Suprapubic skin (tissue), 4 donors: ENCODE results near the gene DCDC2C. TPM values are rescaled to one million over a fixed set of nuclear protein-coding genes. Genes with fewer than 3 reads are reported as not detected.

Source experiments
- total RNA-seq, 4 donors: library from RNA; depleted of rRNA; stranded (reverse); fragments of >200 nt; gene quantifications; one replicate each; pipeline ENCODE4 v1.1.0, GENCODE V29; 2016

Gene DCDC2C
- total RNA-seq, 4 donors from 2014 or later, result 1.0 TPM; not detected in 3

Other genes starting within 250 kb of the DCDC2C start
- gene ADI1, start 184.0 kb upstream of the DCDC2C start, total RNA-seq, result 10 to 100 TPM; 39.2 to 54.4 (median 45.4) TPM
- 10 to 100 TPM in 3 of 4 donors, 1 to 10 TPM in 1; 9.8 to 18.1 (median 15.4) TPM for gene RNASEH1, start 145.2 kb upstream of the DCDC2C start, total RNA-seq
- 1,000 to 10,000 TPM; 1,595 to 3,203 (median 2,542) TPM for gene RPS7, start 128.3 kb upstream of the DCDC2C start, total RNA-seq
- under 1 TPM in 2 of 4 donors, not detected in 2; 0.39 to 0.68 TPM for gene COLEC11, start 108.5 kb upstream of the DCDC2C start, total RNA-seq
- gene ALLC, start 45.4 kb upstream of the DCDC2C start, total RNA-seq, result not detected